HepG2 (cell line): ENCODE measurements around the gene ADRA2B. TPM values are rescaled to one million over a fixed set of nuclear protein-coding genes. Genes with fewer than 3 reads are reported as not detected.

ENCODE experiments used
- ATAC-seq: fragments of 200-7000 bp; cut with Tn5 transposase; 3 replicates; pipeline ENCODE4 v1.9.1; 2020; ENCODE audit warnings: mild to moderate bottlenecking, moderate library complexity
- BruUV-seq: library from RNA; stranded (reverse); fragments of 400-500 nt; replicated peaks from 2 replicates; lab custom pipeline; 2021; lab: Mats Ljungman, UMichigan
- CTCF ChIA-PET: fragments of 300-600 bp; formaldehyde crosslinking; extraction: SDS; loops from one replicate; lab custom pipeline; 2021; ENCODE audit warnings: low total read pairs, inconsistent platforms, low intra/inter-chr PET ratio; lab: Yijun Ruan, JAX
- POLR2A ChIA-PET: fragments of 350-600 bp; sonication (Branson Sonifier 250); formaldehyde crosslinking; loops from one replicate; lab custom pipeline; 2020; ENCODE audit warnings: antibody characterized with exemption, inconsistent platforms; lab: Yijun Ruan, JAX
- DNase-seq: peaks from one replicate; pipeline ENCODE4 v3.0.0-alpha.2; 2015; ENCODE audit warnings: low spot score
- FAIRE-seq: peaks from 3 replicates; lab custom pipeline; 2011; peaks lifted over from hg19 to GRCh38; lab: Jason Lieb, UNC
- H2AFZ ChIP-seq: one replicate; pipeline ENCODE4 v1.6.1; 2011; ENCODE audit warnings: low read length, inconsistent platforms
- H3K27ac ChIP-seq: fragments of 300-600 bp; 3 replicates; pipeline ENCODE4 v1.8.0; 2011; ENCODE audit warnings: mixed run types, mild to moderate bottlenecking, mixed read lengths, low read length, inconsistent platforms; ENCODE audit not compliant: insufficient read depth; ENCODE audit errors: extremely low read length
- H3K27me3 ChIP-seq, 2 experiments: fragments of 200-600 bp in 1 of 2; 2 replicates in 1 of 2; 3 replicates in 1 of 2; pipeline versions ENCODE4 v1.6.0 to v1.8.0; 2011; ENCODE audit warnings: low read length in 2 of 2, mild to moderate bottlenecking in 2 of 2, moderate library complexity in 2 of 2, inconsistent platforms in 1 of 2; ENCODE audit not compliant: insufficient read depth in 2 of 2, control insufficient read depth in 1 of 2
- H3K36me3 ChIP-seq, 2 experiments: fragments of 200-600 bp in 1 of 2; replicated peaks in 1 of 2; 2 replicates in 1 of 2; 3 replicates in 1 of 2; pipeline versions ENCODE4 v1.5.1 to v1.8.0; 2011; ENCODE audit warnings: low read length in 2 of 2, inconsistent platforms in 1 of 2; ENCODE audit not compliant: insufficient read depth in 2 of 2, control insufficient read depth in 1 of 2
- H3K4me1 ChIP-seq: 2 replicates; pipeline ENCODE4 v1.5.1; 2012; ENCODE audit warnings: low read length, inconsistent platforms; ENCODE audit not compliant: insufficient read depth
- H3K4me2 ChIP-seq: 2 replicates; pipeline ENCODE4 v1.6.0; 2011; ENCODE audit warnings: low read depth, low read length, inconsistent platforms
- H3K4me3 ChIP-seq, 3 experiments: fragments of 200-600 bp in 1 of 3; sonication (generic), shearing (Covaris generic) in 1 of 3; replicated peaks in 1 of 3; 2 replicates each; pipeline ENCODE4 v1.5.1; 2011 to 2016; ENCODE audit warnings: low read length in 3 of 3, inconsistent platforms in 2 of 3, low read depth in 2 of 3, mild to moderate bottlenecking in 2 of 3, control low read depth in 1 of 3, mixed read lengths in 1 of 3; ENCODE audit not compliant: insufficient read depth in 1 of 3
- H3K79me2 ChIP-seq: one replicate; pipeline ENCODE4 v1.6.1; 2011; ENCODE audit warnings: low read length, inconsistent platforms; ENCODE audit not compliant: insufficient read depth
- H3K9ac ChIP-seq: 2 replicates; pipeline ENCODE4 v1.6.0; 2011; ENCODE audit warnings: mild to moderate bottlenecking, low read depth, low read length, inconsistent platforms; ENCODE audit not compliant: insufficient read depth
- H3K9me3 ChIP-seq: 2 replicates; pipeline ENCODE4 v1.5.1; 2012; ENCODE audit warnings: mild to moderate bottlenecking, low read length
- H4K20me1 ChIP-seq: 2 replicates; pipeline ENCODE4 v1.6.0; 2011; ENCODE audit warnings: inconsistent platforms, mild to moderate bottlenecking, low read length, moderate library complexity; ENCODE audit not compliant: insufficient read depth
- AKAP8 ChIP-seq: sonication (generic); formaldehyde crosslinking; IDR thresholded peaks from 2 replicates; pipeline ENCODE4 v1.5.1; 2020; ENCODE audit warnings: mild to moderate bottlenecking, missing genetic modification reagents
- ARNT ChIP-seq: fragments of 450-650 bp; IDR thresholded peaks from 2 replicates; pipeline ENCODE4 v1.6.1; 2017
- KDM1A ChIP-seq: IDR thresholded peaks from 2 replicates; pipeline ENCODE4 v1.6.1; 2016; ENCODE audit warnings: missing compliant biosample characterization
- KDM5A ChIP-seq: fragments of 200-600 bp; sonication (generic); IDR thresholded peaks from 2 replicates; pipeline ENCODE4 v1.7.0; 2018; ENCODE audit warnings: antibody characterized with exemption, mild to moderate bottlenecking, low read length, borderline replicate concordance
- NFKB2 ChIP-seq: sonication (generic); formaldehyde crosslinking; IDR thresholded peaks from 2 replicates; pipeline ENCODE4 v1.4.0; 2020; ENCODE audit warnings: missing genetic modification reagents, borderline replicate concordance
- NR1H2 ChIP-seq: sonication (generic); formaldehyde crosslinking; IDR thresholded peaks from 2 replicates; pipeline ENCODE4 v1.8.1; 2022; ENCODE audit warnings: low read depth, missing genetic modification reagents, borderline replicate concordance
- RFX5 ChIP-seq: IDR thresholded peaks from 2 replicates; pipeline ENCODE4 v1.6.1; 2011; ENCODE audit warnings: low read depth, low read length, improper control_type of control experiment
- ZNF546 ChIP-seq: sonication (generic); formaldehyde crosslinking; conservative IDR thresholded peaks from 2 replicates; pipeline ENCODE4 v1.8.1; 2023; ENCODE audit warnings: mild to moderate bottlenecking, missing genetic modification reagents
- ZNF616 ChIP-seq: sonication (generic); formaldehyde crosslinking; IDR thresholded peaks from 2 replicates; pipeline ENCODE4 v1.5.0; 2020; ENCODE audit warnings: low read depth, mild to moderate bottlenecking, missing genetic modification reagents
- WGBS: methylation state at CpG from one replicate; pipeline ENCODE4 v1.1.6; 2017; ENCODE audit warnings: low lambda C conversion rate; 5-methylcytosine and 5-hydroxymethylcytosine counted together
- in situ Hi-C: cut with HindIII; loops from 2 replicates; pipeline ENCODE4 v1.10.0; 2017; ENCODE audit warnings: low pct_unique_long_range_greater_than_20kb; ENCODE audit not compliant: extremely low pct_ligation_motif_present
- intact Hi-C: fragments of 100-400 bp; cut with micrococcal nuclease; formaldehyde crosslinking; loops from one replicate; pipeline ENCODE4 v1.10.0; 2022; ENCODE audit not compliant: unreplicated experiment
- polyA plus RNA-seq, 8 experiments: library from polyadenylated mRNA; depleted of rRNA in 3 of 8; stranded (reverse) in 7 of 8; unstranded in 1 of 8; fragments of >200 nt; fragmentation: Illumina TruSeq in 4 of 8; extraction: Trizol in 4 of 8; gene quantifications; 2 replicates each; pipeline versions ENCODE4 v1.2.1 to v1.2.3, GENCODE V29; 2011 to 2016; ENCODE audit warnings: low read depth in 4 of 8, missing spikeins in 1 of 8, mixed read lengths in 1 of 8; ENCODE audit not compliant: insufficient read depth in 1 of 8
- total RNA-seq, 5 experiments: library from RNA; depleted of rRNA; stranded (reverse); fragments of >200 nt; fragmentation: Illumina TruSeq; extraction: Trizol; gene quantifications; 2 replicates each; pipeline ENCODE4 v1.2.3, GENCODE V29; 2016; ENCODE audit warnings: low read depth in 1 of 5
- TF ChIP-seq, protein P1 (sequence below): IDR thresholded peaks from 2 replicates; pipeline ENCODE4 v1.6.1; 2018; ENCODE audit warnings: missing genetic modification reagents, mild to moderate bottlenecking, missing compliant biosample characterization
- TF ChIP-seq, protein P2 (sequence below): sonication (generic); formaldehyde crosslinking; IDR thresholded peaks from one replicate; pipeline ENCODE4 v1.5.1; 2020; ENCODE audit warnings: mild to moderate bottlenecking, missing genetic modification reagents; ENCODE audit errors: not compliant biosample characterization

Gene ADRA2B
- total and polyA plus RNA-seq, 2 of the 13 experiments (the other 11 are each of a cell fraction or from before 2014, with no cell fraction given): not detected

DNA sequence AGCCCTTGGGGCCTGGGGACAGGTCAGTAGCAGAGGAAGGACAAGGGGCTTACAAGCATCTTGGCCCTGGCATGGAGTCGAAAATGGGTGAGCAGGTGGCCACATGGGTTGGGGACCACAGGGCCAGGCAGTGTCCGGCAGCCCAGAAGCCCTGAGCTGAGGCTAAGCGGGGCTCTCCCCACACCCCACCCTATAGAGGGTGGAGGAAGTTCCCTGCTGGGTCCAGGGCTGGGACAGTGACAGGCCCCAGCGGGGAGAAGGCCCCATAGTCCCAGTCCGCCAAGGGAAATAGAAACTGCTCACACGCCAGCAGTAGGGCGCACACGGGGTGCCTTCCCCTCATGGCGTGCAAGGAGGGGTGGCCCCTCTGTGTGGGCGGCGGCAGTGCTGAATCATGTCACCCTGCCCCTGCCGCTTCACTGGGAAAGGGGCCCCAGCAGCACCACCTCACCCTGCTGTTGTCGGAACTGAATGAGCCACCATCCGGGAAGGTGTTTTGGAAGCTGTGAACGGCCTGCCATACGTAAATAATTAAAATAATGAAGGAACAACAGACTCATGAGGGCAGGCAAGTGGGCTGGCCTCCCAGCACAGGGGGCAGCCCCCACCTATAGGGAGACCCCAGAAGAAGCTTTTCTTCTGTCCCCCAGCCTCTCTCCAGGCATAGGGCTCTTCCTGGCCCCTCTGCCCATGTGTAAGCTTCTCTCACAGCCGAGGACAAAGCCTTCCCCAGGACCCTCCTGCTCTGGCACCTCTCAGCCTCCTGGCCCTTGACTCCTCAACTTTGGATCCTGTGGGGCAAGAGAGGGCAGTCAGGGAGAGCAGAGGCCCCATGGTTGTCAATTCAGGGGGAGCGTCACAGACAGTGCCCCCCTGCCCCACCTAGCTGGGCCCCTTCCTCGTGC, 41.5 kb upstream of the ADRA2B start:
- Histone ChIP-seq H3K4me1 (peaks cover 12% of the 10 kb centered on the region), H3K9ac (no peak overlapping the region), H3K27ac (no peak overlapping the region), H3K4me3 (no peak overlapping the region; a peak in 1 of 6 replicates), H2AFZ (no peak overlapping the region), H3K4me2 (no peak overlapping the region), H3K36me3 (no peaks in the 10 kb centered on the region), H3K9me3 (no peaks in the 10 kb centered on the region), H4K20me1 (no peaks in the 10 kb centered on the region), H3K79me2 (no peaks in the 10 kb centered on the region), H3K27me3 (peaks cover 15 to 73% of the 10 kb centered on the region in 2 experiments)
- peak; percentile 13 for ATAC-seq
- BruUV-seq: no TSS peak
- DNase-seq: no peak
- FAIRE-seq: no peak
- TF ChIP-seq AKAP8 (CRISPR knock-in tag) (no peak), NFKB2 (CRISPR knock-in tag) (no peak), NR1H2 (CRISPR knock-in tag) (no peak), ZNF546 (CRISPR knock-in tag) (no peak), KDM5A (no peak), KDM1A (no peak), ARNT (no peak), RFX5 (no peak), ZNF616 (CRISPR knock-in tag) (no peak)
- TF ChIP-seq, protein P1, sequence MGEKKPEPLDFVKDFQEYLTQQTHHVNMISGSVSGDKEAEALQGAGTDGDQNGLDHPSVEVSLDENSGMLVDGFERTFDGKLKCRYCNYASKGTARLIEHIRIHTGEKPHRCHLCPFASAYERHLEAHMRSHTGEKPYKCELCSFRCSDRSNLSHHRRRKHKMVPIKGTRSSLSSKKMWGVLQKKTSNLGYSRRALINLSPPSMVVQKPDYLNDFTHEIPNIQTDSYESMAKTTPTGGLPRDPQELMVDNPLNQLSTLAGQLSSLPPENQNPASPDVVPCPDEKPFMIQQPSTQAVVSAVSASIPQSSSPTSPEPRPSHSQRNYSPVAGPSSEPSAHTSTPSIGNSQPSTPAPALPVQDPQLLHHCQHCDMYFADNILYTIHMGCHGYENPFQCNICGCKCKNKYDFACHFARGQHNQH (CRISPR knock-in tag): no peak
- TF ChIP-seq, protein P2, sequence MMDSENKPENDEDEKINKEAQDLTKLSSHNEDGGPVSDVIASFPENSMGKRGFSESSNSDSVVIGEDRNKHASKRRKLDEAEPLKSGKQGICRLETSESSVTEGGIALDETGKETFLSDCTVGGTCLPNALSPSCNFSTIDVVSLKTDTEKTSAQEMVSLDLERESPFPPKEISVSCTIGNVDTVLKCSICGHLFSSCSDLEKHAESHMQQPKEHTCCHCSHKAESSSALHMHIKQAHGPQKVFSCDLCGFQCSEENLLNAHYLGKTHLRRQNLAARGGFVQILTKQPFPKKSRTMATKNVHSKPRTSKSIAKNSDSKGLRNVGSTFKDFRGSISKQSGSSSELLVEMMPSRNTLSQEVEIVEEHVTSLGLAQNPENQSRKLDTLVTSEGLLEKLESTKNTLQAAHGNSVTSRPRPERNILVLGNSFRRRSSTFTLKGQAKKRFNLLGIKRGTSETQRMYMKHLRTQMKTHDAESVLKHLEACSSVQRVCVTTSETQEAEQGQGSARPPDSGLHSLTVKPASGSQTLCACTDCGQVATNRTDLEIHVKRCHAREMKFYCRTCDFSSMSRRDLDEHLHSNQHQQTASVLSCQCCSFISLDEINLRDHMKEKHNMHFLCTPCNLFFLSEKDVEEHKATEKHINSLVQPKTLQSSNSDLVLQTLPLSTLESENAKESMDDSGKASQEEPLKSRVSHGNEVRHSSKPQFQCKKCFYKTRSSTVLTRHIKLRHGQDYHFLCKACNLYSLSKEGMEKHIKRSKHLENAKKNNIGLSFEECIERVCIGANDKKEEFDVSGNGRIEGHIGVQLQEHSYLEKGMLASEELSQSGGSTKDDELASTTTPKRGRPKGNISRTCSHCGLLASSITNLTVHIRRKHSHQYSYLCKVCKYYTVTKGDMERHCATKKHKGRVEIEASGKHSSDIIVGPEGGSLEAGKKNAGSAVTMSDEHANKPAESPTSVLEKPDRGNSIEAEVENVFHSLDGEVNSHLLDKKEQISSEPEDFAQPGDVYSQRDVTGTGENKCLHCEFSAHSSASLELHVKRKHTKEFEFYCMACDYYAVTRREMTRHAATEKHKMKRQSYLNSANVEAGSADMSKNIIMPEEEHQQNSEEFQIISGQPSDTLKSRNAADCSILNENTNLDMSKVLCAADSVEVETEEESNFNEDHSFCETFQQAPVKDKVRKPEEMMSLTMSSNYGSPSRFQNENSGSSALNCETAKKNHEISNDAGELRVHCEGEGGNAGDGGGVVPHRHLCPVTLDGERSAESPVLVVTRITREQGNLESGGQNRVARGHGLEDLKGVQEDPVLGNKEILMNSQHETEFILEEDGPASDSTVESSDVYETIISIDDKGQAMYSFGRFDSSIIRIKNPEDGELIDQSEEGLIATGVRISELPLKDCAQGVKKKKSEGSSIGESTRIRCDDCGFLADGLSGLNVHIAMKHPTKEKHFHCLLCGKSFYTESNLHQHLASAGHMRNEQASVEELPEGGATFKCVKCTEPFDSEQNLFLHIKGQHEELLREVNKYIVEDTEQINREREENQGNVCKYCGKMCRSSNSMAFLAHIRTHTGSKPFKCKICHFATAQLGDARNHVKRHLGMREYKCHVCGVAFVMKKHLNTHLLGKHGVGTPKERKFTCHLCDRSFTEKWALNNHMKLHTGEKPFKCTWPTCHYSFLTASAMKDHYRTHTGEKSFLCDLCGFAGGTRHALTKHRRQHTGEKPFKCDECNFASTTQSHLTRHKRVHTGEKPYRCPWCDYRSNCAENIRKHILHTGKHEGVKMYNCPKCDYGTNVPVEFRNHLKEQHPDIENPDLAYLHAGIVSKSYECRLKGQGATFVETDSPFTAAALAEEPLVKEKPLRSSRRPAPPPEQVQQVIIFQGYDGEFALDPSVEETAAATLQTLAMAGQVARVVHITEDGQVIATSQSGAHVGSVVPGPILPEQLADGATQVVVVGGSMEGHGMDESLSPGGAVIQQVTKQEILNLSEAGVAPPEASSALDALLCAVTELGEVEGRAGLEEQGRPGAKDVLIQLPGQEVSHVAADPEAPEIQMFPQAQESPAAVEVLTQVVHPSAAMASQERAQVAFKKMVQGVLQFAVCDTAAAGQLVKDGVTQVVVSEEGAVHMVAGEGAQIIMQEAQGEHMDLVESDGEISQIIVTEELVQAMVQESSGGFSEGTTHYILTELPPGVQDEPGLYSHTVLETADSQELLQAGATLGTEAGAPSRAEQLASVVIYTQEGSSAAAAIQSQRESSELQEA (CRISPR knock-in tag): no peak
- POLR2A ChIA-PET: no interaction called here
- intact Hi-C loops (loop anchor here (1.0 kb wide), 1 partner anchor 27 kb away; no protein-coding TSS in a partner anchor), in situ Hi-C loops (no loop called here)
- CTCF ChIA-PET: no interaction called here
- 35% methylated on average over 18 of the region's 19 CpGs for WGBS
